22Rv1 (cell line): ENCODE results near the gene JPH3.

Experiments used
- CTCF ChIP-seq: fragments of 450-650 bp; IDR thresholded peaks from 2 replicates; pipeline ENCODE4 v1.5.1; 2017; ENCODE audit warnings: mild to moderate bottlenecking
- ZFX ChIP-seq: fragments of 450-650 bp; IDR thresholded peaks from 2 replicates; pipeline ENCODE4 v1.6.1; 2017; ENCODE audit warnings: antibody characterized with exemption, borderline replicate concordance

DNA sequence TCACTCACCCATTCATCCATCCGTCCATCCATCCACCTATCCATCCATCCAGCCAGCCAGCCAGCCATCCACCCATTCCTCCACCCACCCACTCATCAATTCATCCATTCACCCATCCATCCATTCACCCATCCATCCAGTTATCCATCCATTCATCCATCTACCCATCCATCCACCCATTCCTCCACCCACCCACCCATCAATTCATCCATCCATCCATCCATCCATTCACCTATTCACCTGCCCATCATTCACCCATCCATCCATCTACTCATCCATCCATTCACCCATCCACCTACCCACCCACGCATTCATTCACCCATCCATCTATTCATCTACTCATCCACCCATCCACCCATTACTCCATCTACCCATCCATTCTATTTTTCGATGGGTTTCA lies 43.6 kb upstream of the JPH3 start:
- TF ChIP-seq ZFX = no peak
- TF ChIP-seq CTCF = no peak
